ENCODE data around the gene EDIL3. TPM values are rescaled to one million over a fixed set of nuclear protein-coding genes. Genes with fewer than 3 reads are reported as not detected.

Gene EDIL3
- total RNA-seq, 6 donors from 2014 or later: 14.7 to 40.1 (median 17.7) TPM

- Histone ChIP-seq H3K9me3 (no peaks in the 10 kb centered on the region), H3K36me3 (no peaks in the 10 kb centered on the region), H3K27ac (no peak overlapping the region), H3K4me1 (no peaks in the 10 kb centered on the region), H3K4me3 (no peak overlapping the region), H3K27me3 (no peaks in the 10 kb centered on the region)
- no peak for DNase-seq
- 80 to 81% methylated on average over 2 of the region's 2 CpGs for WGBS, 2 donors
- no peak for ATAC-seq (ENCODE audit: low FRiP score in 2 of 2)
- TF ChIP-seq, protein P1, sequence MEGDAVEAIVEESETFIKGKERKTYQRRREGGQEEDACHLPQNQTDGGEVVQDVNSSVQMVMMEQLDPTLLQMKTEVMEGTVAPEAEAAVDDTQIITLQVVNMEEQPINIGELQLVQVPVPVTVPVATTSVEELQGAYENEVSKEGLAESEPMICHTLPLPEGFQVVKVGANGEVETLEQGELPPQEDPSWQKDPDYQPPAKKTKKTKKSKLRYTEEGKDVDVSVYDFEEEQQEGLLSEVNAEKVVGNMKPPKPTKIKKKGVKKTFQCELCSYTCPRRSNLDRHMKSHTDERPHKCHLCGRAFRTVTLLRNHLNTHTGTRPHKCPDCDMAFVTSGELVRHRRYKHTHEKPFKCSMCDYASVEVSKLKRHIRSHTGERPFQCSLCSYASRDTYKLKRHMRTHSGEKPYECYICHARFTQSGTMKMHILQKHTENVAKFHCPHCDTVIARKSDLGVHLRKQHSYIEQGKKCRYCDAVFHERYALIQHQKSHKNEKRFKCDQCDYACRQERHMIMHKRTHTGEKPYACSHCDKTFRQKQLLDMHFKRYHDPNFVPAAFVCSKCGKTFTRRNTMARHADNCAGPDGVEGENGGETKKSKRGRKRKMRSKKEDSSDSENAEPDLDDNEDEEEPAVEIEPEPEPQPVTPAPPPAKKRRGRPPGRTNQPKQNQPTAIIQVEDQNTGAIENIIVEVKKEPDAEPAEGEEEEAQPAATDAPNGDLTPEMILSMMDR (IDR thresholded peaks at IDR 0.05): no peak
- TF ChIP-seq EP300 (IDR thresholded peaks at IDR 0.05): no peak
- no peak for TF ChIP-seq POLR2AphosphoS5 (IDR thresholded peaks at IDR 0.05)
- no peak for TF ChIP-seq POLR2A (IDR thresholded peaks at IDR 0.05)
Measured at GRCh38 chr5:84361572-84361971, 23.1 kb downstream of the EDIL3 start.

- no peak overlapping the region for H3K4me3 ChIP-seq
- peaks cover 0 to 4% (median 0%) of the 10 kb centered on the region in 4 donors for H3K4me1 ChIP-seq
- ATAC-seq (ENCODE audit: low FRiP score in 2 of 2): no peak
- H3K27ac ChIP-seq: no peak overlapping the region
- 92 to 93% methylated on average over 3 of the region's 3 CpGs for WGBS, 2 donors
- TF ChIP-seq, protein P1 (IDR thresholded peaks at IDR 0.05): no peak
- TF ChIP-seq POLR2AphosphoS5 (IDR thresholded peaks at IDR 0.05) (no peak), EP300 (IDR thresholded peaks at IDR 0.05) (no peak), POLR2A (IDR thresholded peaks at IDR 0.05) (no peak)
- H3K9me3 ChIP-seq: no peaks in the 10 kb centered on the region
- no peaks in the 10 kb centered on the region for H3K36me3 ChIP-seq
- no peaks in the 10 kb centered on the region for H3K27me3 ChIP-seq
- DNase-seq: no peak
Measured at GRCh38 chr5:84360056-84360455, 24.6 kb downstream of the EDIL3 start.

- ATAC-seq (ENCODE audit: low FRiP score in 2 of 2) (no peak), DNase-seq (no peak)
- Histone ChIP-seq H3K27ac (no peak overlapping the region), H3K4me1 (peaks cover 0 to 4% (median 0%) of the 10 kb centered on the region in 4 donors), H3K4me3 (no peak overlapping the region), H3K27me3 (no peaks in the 10 kb centered on the region), H3K9me3 (no peaks in the 10 kb centered on the region), H3K36me3 (no peaks in the 10 kb centered on the region)
- TF ChIP-seq, protein P1 (IDR thresholded peaks at IDR 0.05): no peak
- no peak for TF ChIP-seq POLR2A (IDR thresholded peaks at IDR 0.05)
- TF ChIP-seq EP300 (IDR thresholded peaks at IDR 0.05): no peak
- TF ChIP-seq POLR2AphosphoS5 (IDR thresholded peaks at IDR 0.05): no peak
- WGBS, 2 donors: 71 to 100% methylated on average over 4 of the region's 4 CpGs
Measured at GRCh38 chr5:84354101-84354500, 30.6 kb downstream of the EDIL3 start.

- no peak for TF ChIP-seq POLR2A (IDR thresholded peaks at IDR 0.05)
- TF ChIP-seq, protein P1 (IDR thresholded peaks at IDR 0.05): no peak
- no peak for TF ChIP-seq EP300 (IDR thresholded peaks at IDR 0.05)
- TF ChIP-seq POLR2AphosphoS5 (IDR thresholded peaks at IDR 0.05): no peak
- no peak overlapping the region for H3K27ac ChIP-seq
- no peaks in the 10 kb centered on the region for H3K9me3 ChIP-seq
- no peak overlapping the region for H3K4me3 ChIP-seq
- no peaks in the 10 kb centered on the region for H3K36me3 ChIP-seq
- H3K27me3 ChIP-seq: no peaks in the 10 kb centered on the region
- WGBS, 2 donors: 78 to 86% methylated on average over 1 of the region's 1 CpG
- ATAC-seq (ENCODE audit: low FRiP score in 2 of 2): no peak
- H3K4me1 ChIP-seq: no peaks in the 10 kb centered on the region
- DNase-seq: no peak
Measured at GRCh38 chr5:84344788-84345187, 39.9 kb downstream of the EDIL3 start.

GRCh38 chr5:84343171-84343570 is 41.5 kb downstream of the EDIL3 start:
- Histone ChIP-seq H3K27me3 (no peaks in the 10 kb centered on the region), H3K4me1 (no peaks in the 10 kb centered on the region), H3K9me3 (no peaks in the 10 kb centered on the region), H3K36me3 (no peaks in the 10 kb centered on the region), H3K27ac (no peak overlapping the region), H3K4me3 (no peak overlapping the region)
- no peak for ATAC-seq (ENCODE audit: low FRiP score in 2 of 2)
- no peak for DNase-seq
- TF ChIP-seq POLR2A (IDR thresholded peaks at IDR 0.05) (no peak), POLR2AphosphoS5 (IDR thresholded peaks at IDR 0.05) (no peak), EP300 (IDR thresholded peaks at IDR 0.05) (no peak)
- TF ChIP-seq, protein P1 (IDR thresholded peaks at IDR 0.05): no peak

Measured in upper lobe of left lung (tissue), 6 donors.